HAP-1 (cell line): ENCODE results near the gene HDAC4.

ENCODE experiments used
- DNase-seq, 2 experiments: peaks; one replicate each; pipeline ENCODE4 v3.0.0-alpha.2; 2016 to 2020; ENCODE audit warnings: low spot score in 2 of 2
- H3K27me3 ChIP-seq: fragments of 250-450 bp; sonication (Bioruptor Pico); 2 replicates; pipeline ENCODE4 v1.5.1; 2020; ENCODE audit warnings: low read depth, mild to moderate bottlenecking, moderate library complexity
- H3K36me3 ChIP-seq: fragments of 250-450 bp; sonication (Bioruptor Pico); replicated peaks from 2 replicates; pipeline ENCODE4 v1.5.1; 2020; ENCODE audit warnings: mild to moderate bottlenecking
- H3K4me1 ChIP-seq: fragments of 250-450 bp; sonication (Bioruptor Pico); 2 replicates; pipeline ENCODE4 v1.5.1; 2020; ENCODE audit warnings: mild to moderate bottlenecking
- H3K4me3 ChIP-seq: fragments of 250-450 bp; sonication (Bioruptor Pico); 2 replicates; pipeline ENCODE4 v1.5.1; 2020; ENCODE audit warnings: mild to moderate bottlenecking, moderate library complexity
- H3K9me3 ChIP-seq: fragments of 250-450 bp; sonication (Bioruptor Pico); 2 replicates; pipeline ENCODE4 v1.5.1; 2020; ENCODE audit warnings: mild to moderate bottlenecking, moderate library complexity
- in situ Hi-C: fragments of 300-500 bp; cut with MboI; formaldehyde crosslinking; loops from 3 replicates; pipeline ENCODE4 v1.14.3; 2020; ENCODE audit warnings: low sequenced_read_pairs, inconsistent platforms, mixed read lengths

Gene HDAC4

GRCh38 chr2:239065537-239065936 lies 335.3 kb downstream of the HDAC4 start:
- Histone ChIP-seq H3K27me3 (no peaks in the 10 kb centered on the region), H3K4me1 (no peaks in the 10 kb centered on the region), H3K36me3 (no peaks in the 10 kb centered on the region), H3K9me3 (no peaks in the 10 kb centered on the region), H3K4me3 (no peak overlapping the region)
- in situ Hi-C loops, result no loop called here
- no peak for DNase-seq

GRCh38 chr2:239064891-239065290 lies 335.9 kb downstream of the HDAC4 start:
- H3K9me3 ChIP-seq, result no peaks in the 10 kb centered on the region
- no peak overlapping the region for H3K4me3 ChIP-seq
- DNase-seq, result no peak
- in situ Hi-C loops, result no loop called here
- H3K4me1 ChIP-seq, result no peaks in the 10 kb centered on the region
- H3K36me3 ChIP-seq, result no peaks in the 10 kb centered on the region
- no peaks in the 10 kb centered on the region for H3K27me3 ChIP-seq

DNA sequence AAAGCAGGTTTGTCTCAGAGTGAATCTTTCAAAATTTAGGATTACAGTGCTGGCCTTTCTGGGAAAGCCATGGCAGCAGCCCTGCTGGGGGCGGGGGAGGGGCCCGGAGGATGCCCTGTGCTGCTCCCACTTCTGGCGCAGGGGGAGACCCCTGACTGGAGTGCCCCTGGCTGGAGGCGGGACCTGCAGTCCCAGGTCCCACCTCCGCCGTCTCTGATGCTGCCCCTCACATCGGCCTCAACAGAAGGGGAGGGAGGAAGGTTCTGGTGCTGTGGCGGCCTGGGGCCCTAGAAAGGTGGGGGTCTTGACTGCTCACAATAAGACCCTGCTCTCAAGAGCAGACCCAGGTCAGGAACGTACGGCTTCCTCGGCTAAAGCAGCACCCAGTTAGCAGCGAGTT lies 336.6 kb downstream of the HDAC4 start:
- Histone ChIP-seq H3K36me3 (no peaks in the 10 kb centered on the region), H3K9me3 (no peaks in the 10 kb centered on the region), H3K27me3 (no peaks in the 10 kb centered on the region), H3K4me1 (no peaks in the 10 kb centered on the region), H3K4me3 (no peak overlapping the region)
- in situ Hi-C loops, result no loop called here
- no peak for DNase-seq

GRCh38 chr2:239062743-239063142 lies 338.1 kb downstream of the HDAC4 start:
- in situ Hi-C loops, result no loop called here
- DNase-seq, result no peak
- H3K36me3 ChIP-seq, result no peaks in the 10 kb centered on the region
- no peaks in the 10 kb centered on the region for H3K27me3 ChIP-seq
- no peak overlapping the region for H3K4me3 ChIP-seq
- H3K4me1 ChIP-seq, result no peaks in the 10 kb centered on the region
- no peaks in the 10 kb centered on the region for H3K9me3 ChIP-seq

- no peak for DNase-seq
- in situ Hi-C loops, result no loop called here
- Histone ChIP-seq H3K36me3 (no peaks in the 10 kb centered on the region), H3K27me3 (no peaks in the 10 kb centered on the region), H3K9me3 (no peaks in the 10 kb centered on the region), H3K4me3 (no peak overlapping the region), H3K4me1 (no peaks in the 10 kb centered on the region)
Observed at GRCh38 chr2:239061824-239062570, 338.8 kb downstream of the HDAC4 start.

GRCh38 chr2:239061121-239061666 lies 339.6 kb downstream of the HDAC4 start:
- no peak for DNase-seq
- no peaks in the 10 kb centered on the region for H3K36me3 ChIP-seq
- in situ Hi-C loops, result no loop called here
- no peaks in the 10 kb centered on the region for H3K27me3 ChIP-seq
- no peak overlapping the region for H3K4me3 ChIP-seq
- no peaks in the 10 kb centered on the region for H3K4me1 ChIP-seq
- H3K9me3 ChIP-seq, result no peaks in the 10 kb centered on the region

DNA sequence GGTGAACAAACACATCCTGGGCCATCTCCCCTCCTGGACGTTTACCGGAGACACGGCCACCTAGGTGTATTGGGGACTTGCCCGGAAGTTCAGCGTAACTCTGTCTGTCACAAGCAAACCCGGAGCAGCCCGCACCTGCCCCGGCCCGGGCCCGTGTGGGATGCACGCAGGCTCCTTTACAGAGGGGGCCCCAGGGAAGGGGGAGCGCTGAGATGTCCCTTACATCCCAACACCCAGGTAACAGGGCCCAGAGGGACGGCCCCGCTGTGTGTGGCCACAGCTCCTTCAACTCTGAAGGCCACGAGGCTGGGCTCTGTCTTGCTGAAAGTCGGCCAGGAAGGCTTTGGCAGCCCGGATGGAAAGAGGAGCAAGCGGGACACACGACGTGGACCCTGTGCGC lies 340.1 kb downstream of the HDAC4 start:
- H3K36me3 ChIP-seq, result no peaks in the 10 kb centered on the region
- H3K4me3 ChIP-seq, result no peak overlapping the region
- no peaks in the 10 kb centered on the region for H3K9me3 ChIP-seq
- no peak for DNase-seq
- H3K27me3 ChIP-seq, result no peaks in the 10 kb centered on the region
- no peaks in the 10 kb centered on the region for H3K4me1 ChIP-seq
- in situ Hi-C loops, result no loop called here

DNA sequence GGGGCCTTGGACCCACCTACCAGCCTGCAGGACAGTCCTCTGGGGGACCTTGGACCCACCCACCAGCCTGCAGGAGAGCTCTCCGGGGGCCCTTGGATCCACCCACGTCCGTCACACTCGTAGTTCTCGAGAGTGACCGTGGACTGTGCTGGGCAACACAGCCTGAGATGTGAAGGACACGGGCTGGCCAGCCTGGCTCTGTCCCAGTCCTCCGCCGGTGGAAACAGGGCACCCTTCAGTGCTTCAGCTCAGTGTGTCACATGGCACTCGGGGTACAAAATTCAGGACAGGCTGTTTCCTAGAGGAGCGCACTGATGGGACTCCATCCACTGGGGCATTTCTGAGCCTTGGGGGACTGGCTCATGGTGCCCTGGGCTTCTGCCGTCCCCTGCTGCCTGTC lies 341.0 kb downstream of the HDAC4 start:
- in situ Hi-C loops, result no loop called here
- H3K9me3 ChIP-seq, result no peaks in the 10 kb centered on the region

GRCh38 chr2:239058766-239059165 lies 342.1 kb downstream of the HDAC4 start:
- Histone ChIP-seq H3K9me3 (no peaks in the 10 kb centered on the region), H3K4me1 (no peaks in the 10 kb centered on the region), H3K4me3 (no peak overlapping the region), H3K36me3 (no peaks in the 10 kb centered on the region), H3K27me3 (no peaks in the 10 kb centered on the region)
- no peak for DNase-seq
- in situ Hi-C loops, result no loop called here

More for the DNA sequence above, 341.0 kb downstream of the HDAC4 start:
- no peaks in the 10 kb centered on the region for H3K4me1 ChIP-seq
- no peaks in the 10 kb centered on the region for H3K27me3 ChIP-seq
- H3K4me3 ChIP-seq, result no peak overlapping the region
- no peak for DNase-seq
- no peaks in the 10 kb centered on the region for H3K36me3 ChIP-seq

GRCh38 chr2:239057533-239057932 lies 343.3 kb downstream of the HDAC4 start:
- H3K36me3 ChIP-seq, result no peaks in the 10 kb centered on the region
- no peaks in the 10 kb centered on the region for H3K4me1 ChIP-seq
- in situ Hi-C loops, result no loop called here
- H3K27me3 ChIP-seq, result no peaks in the 10 kb centered on the region
- DNase-seq, result no peak
- H3K4me3 ChIP-seq, result no peak overlapping the region
- H3K9me3 ChIP-seq, result no peaks in the 10 kb centered on the region

DNA sequence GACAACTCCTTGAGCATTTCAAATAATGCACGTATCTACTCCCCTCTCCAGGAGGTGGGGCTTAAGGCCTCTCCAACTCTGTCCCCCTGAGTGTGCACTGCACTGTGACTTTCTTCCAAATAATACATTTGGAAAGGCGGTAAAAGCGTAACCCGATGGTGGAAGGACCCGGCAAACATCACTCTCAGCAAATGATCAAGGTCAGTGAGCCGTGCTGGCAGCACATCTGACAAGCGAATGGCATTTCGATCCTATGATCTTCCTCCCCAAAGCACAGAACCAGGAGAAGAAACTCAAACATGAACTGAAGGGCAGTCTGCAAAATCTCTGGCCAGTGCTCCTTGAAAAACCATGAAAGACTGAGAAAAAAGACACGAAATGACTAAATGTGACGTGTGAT lies 344.2 kb downstream of the HDAC4 start:
- no peaks in the 10 kb centered on the region for H3K27me3 ChIP-seq
- in situ Hi-C loops, result no loop called here

GRCh38 chr2:239055756-239056493 lies 344.9 kb downstream of the HDAC4 start:
- DNase-seq, result no peak
- Histone ChIP-seq H3K4me3 (no peak overlapping the region), H3K36me3 (no peaks in the 10 kb centered on the region), H3K9me3 (no peaks in the 10 kb centered on the region), H3K27me3 (no peaks in the 10 kb centered on the region), H3K4me1 (no peaks in the 10 kb centered on the region)
- in situ Hi-C loops, result no loop called here

More for the DNA sequence above, 344.2 kb downstream of the HDAC4 start:
- Histone ChIP-seq H3K36me3 (no peaks in the 10 kb centered on the region), H3K4me1 (no peaks in the 10 kb centered on the region), H3K4me3 (no peak overlapping the region), H3K9me3 (no peaks in the 10 kb centered on the region)
- DNase-seq, result no peak

- Histone ChIP-seq H3K4me3 (no peak overlapping the region), H3K36me3 (no peaks in the 10 kb centered on the region), H3K27me3 (no peaks in the 10 kb centered on the region), H3K9me3 (no peaks in the 10 kb centered on the region), H3K4me1 (no peaks in the 10 kb centered on the region)
- no peak for DNase-seq
- in situ Hi-C loops, result no loop called here
Observed at GRCh38 chr2:239054921-239055320, 345.9 kb downstream of the HDAC4 start.

DNA sequence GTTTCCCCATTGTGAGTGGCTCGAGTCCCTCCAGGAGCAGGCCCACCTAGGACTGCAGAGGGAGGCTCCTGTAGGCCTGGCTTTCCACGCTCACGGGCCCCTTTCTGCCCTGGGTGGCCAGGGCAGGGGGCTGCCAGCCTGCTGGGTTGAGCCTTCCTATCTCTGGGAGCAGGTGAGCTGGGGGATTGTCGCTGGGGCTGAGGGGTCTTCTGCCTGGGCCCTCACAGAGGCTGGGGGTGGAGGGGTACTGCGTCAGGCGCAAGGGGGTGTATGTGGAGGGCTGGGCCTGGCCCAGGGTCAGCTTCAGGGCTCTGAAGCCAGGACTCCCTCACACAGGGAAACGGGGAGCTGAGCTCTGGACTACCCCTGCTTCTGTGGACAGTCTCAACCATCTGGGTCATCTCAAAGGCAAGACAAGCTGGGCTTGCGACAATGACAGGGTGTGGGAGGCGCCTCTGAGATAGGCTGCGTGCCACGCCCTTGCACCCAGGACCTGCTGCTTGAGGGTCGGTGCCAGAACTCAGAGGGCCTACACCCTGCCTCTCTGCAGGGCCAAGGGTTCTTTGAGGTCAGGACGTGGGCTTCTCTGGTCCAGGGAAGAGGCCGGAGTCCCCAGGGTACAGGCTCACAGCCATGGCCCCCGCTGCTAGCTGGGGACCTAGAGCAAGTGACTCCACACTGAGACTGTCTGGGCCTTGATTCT lies 346.9 kb downstream of the HDAC4 start:
- H3K4me3 ChIP-seq, result no peak overlapping the region
- H3K27me3 ChIP-seq, result no peaks in the 10 kb centered on the region
- H3K36me3 ChIP-seq, result no peaks in the 10 kb centered on the region
- DNase-seq, result no peak
- in situ Hi-C loops, result no loop called here
- H3K9me3 ChIP-seq, result no peaks in the 10 kb centered on the region
- no peaks in the 10 kb centered on the region for H3K4me1 ChIP-seq
